HEK293 (cell line): ENCODE results near the gene HGD.

Experiments
- CTCF ChIA-PET: fragments of 350-600 bp; formaldehyde crosslinking; extraction: SDS; loops from one replicate; lab custom pipeline; 2021; ENCODE audit warnings: antibody characterized with exemption; lab: Yijun Ruan, JAX
- POLR2A ChIA-PET: fragments of 300-600 bp; formaldehyde crosslinking; extraction: SDS; loops from one replicate; lab custom pipeline; 2020; ENCODE audit warnings: antibody characterized with exemption, inconsistent platforms; lab: Yijun Ruan, JAX
- H3K27ac ChIP-seq: fragments of 200-500 bp; sonication (Bioruptor generic); 2 replicates; pipeline ENCODE4 v1.5.1; 2014; ENCODE audit warnings: low read depth, low read length, control low read depth, inconsistent platforms; ENCODE audit errors: extremely low read depth
- H3K36me3 ChIP-seq, 2 experiments: fragments of 200-500 bp in 1 of 2; sonication (Bioruptor generic) in 1 of 2; 1 replicate in 1 of 2; 2 replicates in 1 of 2; pipeline ENCODE4 v1.5.1; 2014 to 2017; ENCODE audit warnings: inconsistent platforms in 2 of 2, low read length in 2 of 2; ENCODE audit not compliant: control insufficient read depth in 2 of 2, insufficient read depth in 1 of 2
- H3K4me1 ChIP-seq: fragments of 200-500 bp; sonication (Bioruptor generic); 2 replicates; pipeline ENCODE4 v1.5.1; 2014; ENCODE audit warnings: mild to moderate bottlenecking, low read length, inconsistent platforms; ENCODE audit not compliant: control insufficient read depth, insufficient read depth
- H3K4me3 ChIP-seq: 2 replicates; pipeline ENCODE4 v1.5.1; 2011; ENCODE audit warnings: low read depth, mild to moderate bottlenecking, control low read depth, low read length, moderate library complexity
- H3K9me3 ChIP-seq: fragments of 200-500 bp; sonication (Bioruptor generic); 2 replicates; pipeline ENCODE4 v1.5.1; 2014; ENCODE audit warnings: low read depth, low read length, inconsistent platforms; ENCODE audit not compliant: control insufficient read depth, insufficient read depth
- BCL6B ChIP-seq: fragments of 450-650 bp; formaldehyde crosslinking; IDR thresholded peaks from 2 replicates; pipeline ENCODE4 v1.5.1; 2017; ENCODE audit warnings: missing biosample characterization, missing genetic modification characterization
- GLIS1 ChIP-seq: fragments of 450-650 bp; formaldehyde crosslinking; IDR thresholded peaks from 2 replicates; pipeline ENCODE4 v1.5.1; 2016; ENCODE audit warnings: missing biosample characterization, missing genetic modification characterization
- MYNN ChIP-seq: fragments of 450-650 bp; formaldehyde crosslinking; IDR thresholded peaks from 2 replicates; pipeline ENCODE4 v1.5.1; 2016; ENCODE audit warnings: missing biosample characterization, missing genetic modification characterization, borderline replicate concordance
- OVOL3 ChIP-seq: fragments of 450-650 bp; formaldehyde crosslinking; IDR thresholded peaks from 2 replicates; pipeline ENCODE4 v1.5.1; 2016; ENCODE audit warnings: missing biosample characterization, missing genetic modification characterization
- PRDM1 ChIP-seq: fragments of 450-650 bp; formaldehyde crosslinking; IDR thresholded peaks from 2 replicates; pipeline ENCODE4; 2016; ENCODE audit warnings: missing biosample characterization, missing genetic modification characterization
- PRDM2 ChIP-seq: fragments of 450-650 bp; formaldehyde crosslinking; IDR thresholded peaks from 2 replicates; pipeline ENCODE4 v1.5.1; 2016; ENCODE audit warnings: missing biosample characterization, missing genetic modification characterization, borderline replicate concordance
- SCRT2 ChIP-seq: fragments of 450-650 bp; formaldehyde crosslinking; IDR thresholded peaks from 2 replicates; pipeline ENCODE4 v1.5.1; 2016; ENCODE audit warnings: missing biosample characterization, missing genetic modification characterization
- SETDB1 ChIP-seq: IDR thresholded peaks from one replicate; pipeline ENCODE4 v1.6.1; 2017; ENCODE audit warnings: mild to moderate bottlenecking, low read length, moderate library complexity, mixed read lengths; ENCODE audit not compliant: insufficient read length
- ZFP37 ChIP-seq: fragments of 450-650 bp; formaldehyde crosslinking; IDR thresholded peaks from 2 replicates; pipeline ENCODE4 v1.5.1; 2016; ENCODE audit warnings: missing biosample characterization, missing genetic modification characterization
- ZNF174 ChIP-seq: fragments of 450-650 bp; formaldehyde crosslinking; IDR thresholded peaks from 2 replicates; pipeline ENCODE4 v1.5.0; 2017; ENCODE audit warnings: missing biosample characterization, mild to moderate bottlenecking, missing genetic modification characterization
- ZNF514 ChIP-seq: fragments of 450-650 bp; formaldehyde crosslinking; IDR thresholded peaks from 2 replicates; pipeline ENCODE4 v1.5.1; 2016; ENCODE audit warnings: missing biosample characterization, missing genetic modification characterization
- ZNF561 ChIP-seq: fragments of 450-650 bp; IDR thresholded peaks from 2 replicates; pipeline ENCODE4 v1.5.1; 2018; ENCODE audit warnings: missing biosample characterization, missing genetic modification characterization, borderline replicate concordance
- ZNF645 ChIP-seq: fragments of 450-650 bp; formaldehyde crosslinking; IDR thresholded peaks from 2 replicates; pipeline ENCODE4; 2016; ENCODE audit warnings: missing biosample characterization, missing genetic modification characterization
- ZNF654 ChIP-seq: fragments of 450-650 bp; formaldehyde crosslinking; IDR thresholded peaks from 2 replicates; pipeline ENCODE4 v1.5.1; 2016; ENCODE audit warnings: low read depth, missing biosample characterization, missing genetic modification characterization
- ZNF792 ChIP-seq: fragments of 450-650 bp; formaldehyde crosslinking; IDR thresholded peaks from 2 replicates; pipeline ENCODE4 v1.5.1; 2016; ENCODE audit warnings: missing biosample characterization, missing genetic modification characterization
- ZSCAN23 ChIP-seq: fragments of 450-650 bp; formaldehyde crosslinking; IDR thresholded peaks from 2 replicates; pipeline ENCODE4 v1.5.1; 2016; ENCODE audit warnings: missing biosample characterization, missing genetic modification characterization
- TF ChIP-seq, protein P1 (sequence below): sonication (generic); formaldehyde crosslinking; IDR thresholded peaks from 2 replicates; pipeline ENCODE4 v1.8.1; 2022; ENCODE audit warnings: mild to moderate bottlenecking, moderate library complexity, missing genetic modification reagents
- TF ChIP-seq, protein P2 (sequence below): fragments of 450-650 bp; formaldehyde crosslinking; IDR thresholded peaks from 2 replicates; pipeline ENCODE4 v1.5.1; 2016; ENCODE audit warnings: missing biosample characterization, missing genetic modification characterization
- TF ChIP-seq, protein P3 (sequence below): fragments of 450-650 bp; formaldehyde crosslinking; IDR thresholded peaks from 2 replicates; pipeline ENCODE4 v1.5.1; 2016; ENCODE audit warnings: missing biosample characterization, missing genetic modification characterization

Gene HGD

DNA sequence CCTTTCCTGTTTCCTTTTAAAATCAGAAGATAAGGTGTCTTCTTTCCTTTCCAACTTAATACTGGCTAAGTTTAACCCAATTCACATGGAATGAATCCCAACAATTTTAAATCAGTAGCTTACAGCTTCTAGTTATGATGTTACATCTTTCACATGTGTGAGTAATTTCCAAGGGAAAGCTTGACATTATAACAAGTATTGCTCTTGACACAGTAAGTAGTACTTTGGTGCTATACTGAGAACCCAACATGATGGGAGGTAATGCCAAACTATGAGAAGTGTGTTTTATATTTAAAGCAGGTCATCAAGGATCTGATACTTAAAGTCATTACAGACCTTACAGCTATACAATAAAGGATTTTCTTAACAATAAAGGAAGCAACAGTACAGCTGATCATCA, 31.2 kb upstream of the HGD start:
- CTCF ChIA-PET = no interaction called here
- TF ChIP-seq ZNF514 (tag by site-specific recombination) (no peak), ZSCAN23 (tag by site-specific recombination) (no peak), ZNF645 (tag by site-specific recombination) (no peak), ZFP37 (tag by site-specific recombination) (no peak), BCL6B (tag by site-specific recombination) (no peak), ZNF174 (tag by site-specific recombination) (no peak), OVOL3 (tag by site-specific recombination) (no peak), ZNF654 (no peak), ZNF561 (tag by site-specific recombination) (no peak), ZNF792 (tag by site-specific recombination) (no peak), SETDB1 (no peak), SCRT2 (tag by site-specific recombination) (no peak), PRDM1 (no peak), GLIS1 (tag by site-specific recombination) (no peak), PRDM2 (tag by site-specific recombination) (no peak), MYNN (no peak)
- TF ChIP-seq, protein P1, sequence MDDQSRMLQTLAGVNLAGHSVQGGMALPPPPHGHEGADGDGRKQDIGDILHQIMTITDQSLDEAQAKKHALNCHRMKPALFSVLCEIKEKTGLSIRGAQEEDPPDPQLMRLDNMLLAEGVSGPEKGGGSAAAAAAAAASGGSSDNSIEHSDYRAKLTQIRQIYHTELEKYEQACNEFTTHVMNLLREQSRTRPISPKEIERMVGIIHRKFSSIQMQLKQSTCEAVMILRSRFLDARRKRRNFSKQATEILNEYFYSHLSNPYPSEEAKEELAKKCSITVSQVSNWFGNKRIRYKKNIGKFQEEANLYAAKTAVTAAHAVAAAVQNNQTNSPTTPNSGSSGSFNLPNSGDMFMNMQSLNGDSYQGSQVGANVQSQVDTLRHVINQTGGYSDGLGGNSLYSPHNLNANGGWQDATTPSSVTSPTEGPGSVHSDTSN (CRISPR knock-in tag) = no peak
- TF ChIP-seq, protein P2, sequence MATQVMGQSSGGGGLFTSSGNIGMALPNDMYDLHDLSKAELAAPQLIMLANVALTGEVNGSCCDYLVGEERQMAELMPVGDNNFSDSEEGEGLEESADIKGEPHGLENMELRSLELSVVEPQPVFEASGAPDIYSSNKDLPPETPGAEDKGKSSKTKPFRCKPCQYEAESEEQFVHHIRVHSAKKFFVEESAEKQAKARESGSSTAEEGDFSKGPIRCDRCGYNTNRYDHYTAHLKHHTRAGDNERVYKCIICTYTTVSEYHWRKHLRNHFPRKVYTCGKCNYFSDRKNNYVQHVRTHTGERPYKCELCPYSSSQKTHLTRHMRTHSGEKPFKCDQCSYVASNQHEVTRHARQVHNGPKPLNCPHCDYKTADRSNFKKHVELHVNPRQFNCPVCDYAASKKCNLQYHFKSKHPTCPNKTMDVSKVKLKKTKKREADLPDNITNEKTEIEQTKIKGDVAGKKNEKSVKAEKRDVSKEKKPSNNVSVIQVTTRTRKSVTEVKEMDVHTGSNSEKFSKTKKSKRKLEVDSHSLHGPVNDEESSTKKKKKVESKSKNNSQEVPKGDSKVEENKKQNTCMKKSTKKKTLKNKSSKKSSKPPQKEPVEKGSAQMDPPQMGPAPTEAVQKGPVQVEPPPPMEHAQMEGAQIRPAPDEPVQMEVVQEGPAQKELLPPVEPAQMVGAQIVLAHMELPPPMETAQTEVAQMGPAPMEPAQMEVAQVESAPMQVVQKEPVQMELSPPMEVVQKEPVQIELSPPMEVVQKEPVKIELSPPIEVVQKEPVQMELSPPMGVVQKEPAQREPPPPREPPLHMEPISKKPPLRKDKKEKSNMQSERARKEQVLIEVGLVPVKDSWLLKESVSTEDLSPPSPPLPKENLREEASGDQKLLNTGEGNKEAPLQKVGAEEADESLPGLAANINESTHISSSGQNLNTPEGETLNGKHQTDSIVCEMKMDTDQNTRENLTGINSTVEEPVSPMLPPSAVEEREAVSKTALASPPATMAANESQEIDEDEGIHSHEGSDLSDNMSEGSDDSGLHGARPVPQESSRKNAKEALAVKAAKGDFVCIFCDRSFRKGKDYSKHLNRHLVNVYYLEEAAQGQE (tag by site-specific recombination) = no peak
- TF ChIP-seq, protein P3, sequence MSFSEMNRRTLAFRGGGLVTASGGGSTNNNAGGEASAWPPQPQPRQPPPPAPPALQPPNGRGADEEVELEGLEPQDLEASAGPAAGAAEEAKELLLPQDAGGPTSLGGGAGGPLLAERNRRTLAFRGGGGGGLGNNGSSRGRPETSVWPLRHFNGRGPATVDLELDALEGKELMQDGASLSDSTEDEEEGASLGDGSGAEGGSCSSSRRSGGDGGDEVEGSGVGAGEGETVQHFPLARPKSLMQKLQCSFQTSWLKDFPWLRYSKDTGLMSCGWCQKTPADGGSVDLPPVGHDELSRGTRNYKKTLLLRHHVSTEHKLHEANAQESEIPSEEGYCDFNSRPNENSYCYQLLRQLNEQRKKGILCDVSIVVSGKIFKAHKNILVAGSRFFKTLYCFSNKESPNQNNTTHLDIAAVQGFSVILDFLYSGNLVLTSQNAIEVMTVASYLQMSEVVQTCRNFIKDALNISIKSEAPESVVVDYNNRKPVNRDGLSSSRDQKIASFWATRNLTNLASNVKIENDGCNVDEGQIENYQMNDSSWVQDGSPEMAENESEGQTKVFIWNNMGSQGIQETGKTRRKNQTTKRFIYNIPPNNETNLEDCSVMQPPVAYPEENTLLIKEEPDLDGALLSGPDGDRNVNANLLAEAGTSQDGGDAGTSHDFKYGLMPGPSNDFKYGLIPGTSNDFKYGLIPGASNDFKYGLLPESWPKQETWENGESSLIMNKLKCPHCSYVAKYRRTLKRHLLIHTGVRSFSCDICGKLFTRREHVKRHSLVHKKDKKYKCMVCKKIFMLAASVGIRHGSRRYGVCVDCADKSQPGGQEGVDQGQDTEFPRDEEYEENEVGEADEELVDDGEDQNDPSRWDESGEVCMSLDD (tag by site-specific recombination) = no peak
- TF ChIP-seq, all 188 proteins: peak for 0
- no peaks in the 10 kb centered on the region for H3K36me3 ChIP-seq
- no peaks in the 10 kb centered on the region for H3K4me1 ChIP-seq
- no peak overlapping the region for H3K27ac ChIP-seq
- no peaks in the 10 kb centered on the region for H3K9me3 ChIP-seq
- POLR2A ChIA-PET = no interaction called here
- no peak overlapping the region for H3K4me3 ChIP-seq
